Pancreas (tissue), 10 donors: ENCODE data around the gene TRAK1. TPM values are rescaled to one million over a fixed set of nuclear protein-coding genes. Genes with fewer than 3 reads are reported as not detected.

Experiments used
- ATAC-seq, 4 donors: fragments of 200-7000 bp; cut with Tn5 transposase; one replicate each; pipeline versions ENCODE4 v1.8.0 to v1.9.1; 2020; ENCODE audit warnings: mild to moderate bottlenecking in 4 of 4, moderate library complexity in 4 of 4
- DNase-seq, 6 donors: peaks; one replicate each; pipeline ENCODE4 v3.0.0-alpha.2; 2020
- FAIRE-seq: peaks from 2 replicates; lab custom pipeline; 2012; peaks lifted over from hg19 to GRCh38; lab: Jason Lieb, UNC
- H3K27ac ChIP-seq, 4 donors: fragments of 200-600 bp; sonication (generic); 1 replicate in 3 of 4; 2 replicates in 1 of 4; pipeline versions ENCODE4 v1.5.0 to v1.8.0; 2020
- H3K27me3 ChIP-seq, 4 donors: fragments of 200-600 bp; one replicate each; pipeline ENCODE4 v1.8.0; 2021
- H3K36me3 ChIP-seq, 3 donors: fragments of 200-600 bp; sonication (generic) in 1 of 3; one replicate each; pipeline versions ENCODE4 v1.5.0 to v1.8.0; 2020 to 2021
- H3K4me1 ChIP-seq, 3 donors: fragments of 200-600 bp; one replicate each; pipeline ENCODE4 v1.8.0; 2021
- H3K4me3 ChIP-seq, 4 donors: fragments of 200-600 bp; sonication (generic) in 2 of 4; one replicate each; pipeline versions ENCODE4 v1.5.0 to v1.8.0; 2020 to 2021
- H3K9me3 ChIP-seq, 4 donors: fragments of 200-600 bp; one replicate each; pipeline ENCODE4 v1.8.0; 2021
- WGBS, 2 donors: extraction: QIAGEN DNeasy Blood & Tissue Kit; methylation state at CpG; one replicate each; pipeline ENCODE4 v1.1.7; 2013; 5-methylcytosine and 5-hydroxymethylcytosine counted together
- intact Hi-C, 3 donors: fragments of 100-400 bp; cut with DNase I; formaldehyde crosslinking; loops; one replicate each; pipeline versions ENCODE4 v1.11.1 to v1.14.2; 2022
- polyA plus RNA-seq, 2 donors: library from polyadenylated mRNA; stranded (reverse); fragments of 200-250 nt; gene quantifications; one replicate each; pipeline ENCODE4 v1.2.3, GENCODE V29; 2013
- total RNA-seq, 6 donors: library from RNA; stranded (reverse); fragmentation: NEBNext Ultra II Directional in 4 of 6; extraction: Animal tissue kit (Norgen Biotek cat#: 25700) in 4 of 6; gene quantifications; one replicate each; pipeline versions ENCODE4 v1.2.1 to v1.2.4, GENCODE V29; 2021 to 2023
- TF ChIP-seq, protein P1 (sequence below), 4 donors: fragments of 200-600 bp; sonication (generic) in 3 of 4; IDR thresholded peaks; one replicate each; pipeline versions ENCODE4 v1.5.0 to v1.8.0; 2021; ENCODE audit warnings: antibody characterized with exemption in 4 of 4
- donor health status: healthy with polysubstance abuse.
- donor health status: DM: no; HTN: no; CAD: no; lungs with moderate emphysema.
- donor health status: DM: no; HTN: no; CAD: no.
- donor health status: control.
- donor health status: control.
- donor health status: Bipolar disorder and iron deficiency.
- donor health status: DM: yes; HTN: yes; CAD: no.
- donor health status: DM: no; HTN: no; CAD: no.
- donor health status: DM: no; HTN: no; CAD: no.
- donor health status: DM: yes; HTN: yes; CAD: no.

TRAK1 gene
- total and polyA plus RNA-seq, 8 donors = 9.3 to 24.3 (median 11.7) TPM

DNA sequence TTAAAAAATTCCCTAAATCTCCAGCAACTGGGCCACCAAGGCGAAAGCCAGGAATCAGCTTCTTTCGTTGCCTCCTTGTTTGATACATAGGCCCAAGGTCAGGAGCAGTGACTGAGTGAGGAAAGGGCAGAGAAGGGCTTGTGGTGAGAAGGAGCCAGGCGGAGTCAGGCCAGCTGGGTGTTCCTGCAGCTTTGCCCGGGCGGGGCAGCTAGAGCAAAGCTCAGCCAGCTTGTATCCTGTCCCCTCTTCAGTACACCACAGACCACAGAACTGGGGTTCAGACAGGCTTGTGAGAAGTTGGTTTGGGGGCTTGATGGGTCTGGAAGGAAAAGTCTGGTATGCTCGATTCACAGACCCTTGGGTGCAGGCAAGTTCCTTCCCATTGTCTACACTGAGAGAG lies 122.3 kb downstream of the TRAK1 start:
- Histone ChIP-seq H3K27me3 (no peaks in the 10 kb centered on the region), H3K27ac (no peak overlapping the region), H3K36me3 (peaks cover 0 to 14% (median 0%) of the 10 kb centered on the region in 3 donors), H3K9me3 (no peaks in the 10 kb centered on the region), H3K4me3 (no peak overlapping the region), H3K4me1 (no peaks in the 10 kb centered on the region)
- TF ChIP-seq, protein P1, sequence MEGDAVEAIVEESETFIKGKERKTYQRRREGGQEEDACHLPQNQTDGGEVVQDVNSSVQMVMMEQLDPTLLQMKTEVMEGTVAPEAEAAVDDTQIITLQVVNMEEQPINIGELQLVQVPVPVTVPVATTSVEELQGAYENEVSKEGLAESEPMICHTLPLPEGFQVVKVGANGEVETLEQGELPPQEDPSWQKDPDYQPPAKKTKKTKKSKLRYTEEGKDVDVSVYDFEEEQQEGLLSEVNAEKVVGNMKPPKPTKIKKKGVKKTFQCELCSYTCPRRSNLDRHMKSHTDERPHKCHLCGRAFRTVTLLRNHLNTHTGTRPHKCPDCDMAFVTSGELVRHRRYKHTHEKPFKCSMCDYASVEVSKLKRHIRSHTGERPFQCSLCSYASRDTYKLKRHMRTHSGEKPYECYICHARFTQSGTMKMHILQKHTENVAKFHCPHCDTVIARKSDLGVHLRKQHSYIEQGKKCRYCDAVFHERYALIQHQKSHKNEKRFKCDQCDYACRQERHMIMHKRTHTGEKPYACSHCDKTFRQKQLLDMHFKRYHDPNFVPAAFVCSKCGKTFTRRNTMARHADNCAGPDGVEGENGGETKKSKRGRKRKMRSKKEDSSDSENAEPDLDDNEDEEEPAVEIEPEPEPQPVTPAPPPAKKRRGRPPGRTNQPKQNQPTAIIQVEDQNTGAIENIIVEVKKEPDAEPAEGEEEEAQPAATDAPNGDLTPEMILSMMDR (IDR thresholded peaks at IDR 0.05) = no peak
- DNase-seq = no peak
- peak in 1 of 4 donors; percentile 32 for ATAC-seq
- intact Hi-C loops = no loop called here
- no peak for FAIRE-seq
- 92 to 93% methylated on average over 6 of the region's 6 CpGs for WGBS, 2 donors

DNA sequence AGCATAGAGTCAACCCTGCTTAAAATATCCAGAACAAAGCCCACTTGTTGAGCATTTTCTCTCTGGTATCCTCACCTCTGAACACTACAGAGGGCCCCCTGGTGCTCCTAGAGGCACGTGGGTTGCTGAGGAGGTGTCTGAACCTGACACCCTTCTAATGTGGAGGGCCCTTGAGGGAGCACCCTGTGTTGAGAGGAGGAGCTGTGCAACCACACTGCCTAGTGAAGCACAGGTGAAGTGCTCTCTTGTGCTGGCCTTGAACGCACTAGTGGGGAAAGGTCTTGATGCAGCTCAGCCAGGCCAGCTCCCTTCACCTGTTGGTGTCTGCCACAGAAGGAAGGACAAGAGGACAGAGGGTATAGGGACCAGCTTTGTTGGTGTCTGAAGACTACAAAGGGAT lies 122.9 kb downstream of the TRAK1 start:
- ATAC-seq (no peak), DNase-seq (no peak), FAIRE-seq (no peak)
- intact Hi-C loops = no loop called here
- H3K27me3 ChIP-seq = no peaks in the 10 kb centered on the region
- no peak overlapping the region for H3K27ac ChIP-seq
- no peak overlapping the region for H3K4me3 ChIP-seq
- H3K36me3 ChIP-seq = peaks cover 0 to 14% (median 0%) of the 10 kb centered on the region in 3 donors
- WGBS, 2 donors = 84 to 95% methylated on average over 2 of the region's 2 CpGs
- TF ChIP-seq, protein P1 (IDR thresholded peaks at IDR 0.05) = no peak
- no peaks in the 10 kb centered on the region for H3K9me3 ChIP-seq
- H3K4me1 ChIP-seq = no peaks in the 10 kb centered on the region

DNA sequence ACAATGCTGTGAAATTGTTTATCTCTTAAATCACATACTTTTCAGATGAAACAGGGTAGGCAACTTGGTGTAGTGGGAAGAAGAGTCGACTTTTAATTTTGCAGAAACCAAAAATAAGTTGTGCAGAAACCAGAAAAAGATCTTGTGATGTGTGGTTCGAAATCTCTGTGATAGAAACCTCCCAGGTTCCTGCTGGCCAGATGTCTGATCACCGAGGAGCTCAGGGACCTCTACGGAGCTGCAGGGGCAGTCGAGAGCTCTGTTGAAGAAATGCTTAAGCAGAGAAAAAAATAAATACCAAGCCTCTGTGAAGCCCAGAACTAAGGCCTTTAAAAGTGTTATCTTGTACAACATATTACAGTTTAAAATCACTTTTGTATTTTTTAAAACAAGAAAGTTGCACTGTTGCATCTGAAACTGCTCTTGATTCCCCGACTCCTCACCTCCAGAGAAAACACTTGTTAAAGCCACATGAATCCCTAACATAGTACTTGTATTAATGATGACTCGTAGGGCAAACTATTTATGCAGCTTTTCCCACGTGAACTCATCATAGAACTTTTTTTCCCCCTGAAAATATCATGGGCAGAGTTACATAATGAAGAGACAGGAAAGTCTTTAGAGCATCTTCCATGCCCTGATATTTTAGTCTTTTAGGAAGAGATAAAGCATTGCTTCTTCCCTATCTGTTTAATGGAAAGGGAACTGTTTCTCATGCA lies 123.6 kb downstream of the TRAK1 start:
- Histone ChIP-seq H3K4me3 (no peak overlapping the region), H3K4me1 (no peaks in the 10 kb centered on the region), H3K9me3 (no peaks in the 10 kb centered on the region), H3K36me3 (peaks cover 0 to 14% (median 0%) of the 10 kb centered on the region in 3 donors), H3K27me3 (no peaks in the 10 kb centered on the region), H3K27ac (no peak overlapping the region)
- FAIRE-seq (no peak), ATAC-seq (no peak), DNase-seq (no peak)
- TF ChIP-seq, protein P1 (IDR thresholded peaks at IDR 0.05) = no peak
- 85 to 89% methylated on average over 8 of the region's 8 CpGs for WGBS, 2 donors
- intact Hi-C loops = no loop called here

DNA sequence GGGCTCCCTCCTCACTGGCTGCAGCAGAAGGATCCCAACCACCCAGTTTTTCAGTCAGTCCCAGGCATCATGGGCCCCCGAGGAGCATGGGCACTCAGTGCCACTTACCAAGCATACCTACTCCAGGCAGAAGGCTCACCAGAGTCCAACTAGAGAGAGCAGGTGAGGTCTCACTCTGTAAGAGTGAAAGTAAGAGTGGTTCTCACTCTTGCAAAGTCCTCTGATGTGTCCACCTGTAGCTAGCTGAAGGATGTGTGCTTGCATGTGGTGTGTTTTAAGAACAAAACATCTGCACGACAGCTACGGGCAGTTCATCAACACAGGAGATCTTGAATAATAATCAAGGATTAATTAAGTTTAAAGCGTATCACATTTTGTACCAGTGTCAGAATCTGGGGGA lies 125.1 kb downstream of the TRAK1 start:
- Histone ChIP-seq H3K9me3 (no peaks in the 10 kb centered on the region), H3K4me3 (no peak overlapping the region), H3K36me3 (peaks cover 0 to 12% (median 0%) of the 10 kb centered on the region in 3 donors), H3K27ac (no peak overlapping the region), H3K4me1 (no peaks in the 10 kb centered on the region), H3K27me3 (no peaks in the 10 kb centered on the region)
- FAIRE-seq (no peak), ATAC-seq (no peak), DNase-seq (no peak)
- intact Hi-C loops = no loop called here
- 94 to 95% methylated on average over 4 of the region's 4 CpGs for WGBS, 2 donors
- TF ChIP-seq, protein P1 (IDR thresholded peaks at IDR 0.05) = no peak

DNA sequence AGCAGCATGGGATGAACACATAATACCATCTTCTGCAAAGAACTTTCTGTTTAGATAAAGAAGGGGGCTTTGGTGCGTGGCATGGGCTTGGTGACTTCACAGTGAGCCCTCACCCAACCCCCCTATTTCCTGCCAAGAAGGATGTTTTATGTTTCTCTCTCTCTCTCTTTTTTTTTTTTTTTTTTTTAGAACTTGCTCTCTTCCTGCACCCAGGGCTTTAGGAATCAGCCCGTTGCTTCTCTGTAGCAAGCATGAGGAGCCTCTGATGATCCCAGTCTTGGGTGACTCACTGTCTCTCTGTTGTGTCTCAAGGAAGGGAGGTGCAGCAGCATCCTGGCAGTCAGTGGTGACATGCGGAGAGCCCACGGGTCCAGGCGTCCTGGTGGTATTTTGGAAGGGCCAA lies 125.8 kb downstream of the TRAK1 start:
- TF ChIP-seq, protein P1 (IDR thresholded peaks at IDR 0.05) = no peak
- Histone ChIP-seq H3K27ac (no peak overlapping the region), H3K27me3 (no peaks in the 10 kb centered on the region), H3K4me1 (no peaks in the 10 kb centered on the region), H3K9me3 (no peaks in the 10 kb centered on the region), H3K36me3 (peaks cover 0 to 12% (median 0%) of the 10 kb centered on the region in 3 donors), H3K4me3 (no peak overlapping the region)
- WGBS, 2 donors = 87 to 95% methylated on average over 5 of the region's 5 CpGs
- DNase-seq = no peak
- intact Hi-C loops = no loop called here
- ATAC-seq = no peak
- no peak for FAIRE-seq
